Endothelial cell of umbilical vein (primary cell): ENCODE results near the gene FOXD3. TPM values are rescaled to one million over a fixed set of nuclear protein-coding genes. Genes with fewer than 3 reads are reported as not detected.

Experiments
- BruUV-seq: library from RNA; stranded (reverse); fragments of 400-500 nt; replicated peaks from 2 replicates; lab custom pipeline; 2021; lab: Mats Ljungman, UMichigan
- CTCF ChIA-PET: fragments of 300-600, 350-600 bp; sonication (Branson Sonifier 250); formaldehyde crosslinking; loops from one replicate; lab custom pipeline; 2021; ENCODE audit warnings: antibody characterized with exemption, inconsistent platforms; lab: Charles Lee
- POLR2A ChIA-PET: fragments of 300-600, 350-600 bp; sonication (Branson Sonifier 250); formaldehyde crosslinking; loops from one replicate; lab custom pipeline; 2021; ENCODE audit warnings: antibody characterized with exemption, inconsistent platforms; lab: Charles Lee
- DNase-seq: peaks from one replicate; pipeline ENCODE4 v3.0.0-alpha.2; 2011; ENCODE audit warnings: low read depth, low spot score
- FAIRE-seq: peaks from 2 replicates; lab custom pipeline; 2011; peaks lifted over from hg19 to GRCh38; lab: Jason Lieb, UNC
- H2AFZ ChIP-seq: 2 replicates; pipeline ENCODE4 v1.6.0; 2012; ENCODE audit warnings: low read depth, low read length, control low read depth, inconsistent platforms
- H3K27ac ChIP-seq: 2 replicates; pipeline ENCODE4 v1.5.1; 2011; ENCODE audit warnings: low read depth, mild to moderate bottlenecking, control low read depth, low read length, moderate library complexity; ENCODE audit not compliant: insufficient read depth
- H3K27me3 ChIP-seq, 2 experiments: 2 replicates each; pipeline versions ENCODE4 v1.6.0 to v1.6.1; 2011; ENCODE audit warnings: low read length in 2 of 2, mixed read lengths in 1 of 2; ENCODE audit not compliant: control insufficient read depth in 2 of 2, insufficient read depth in 2 of 2
- H3K36me3 ChIP-seq, 2 experiments: 2 replicates in 1 of 2; 3 replicates in 1 of 2; pipeline ENCODE4 v1.5.1; 2011; ENCODE audit warnings: low read length in 2 of 2, mild to moderate bottlenecking in 1 of 2, moderate library complexity in 1 of 2; ENCODE audit not compliant: control insufficient read depth in 2 of 2, insufficient read depth in 2 of 2; ENCODE audit errors: extremely low read depth in 1 of 2
- H3K4me1 ChIP-seq: 3 replicates; pipeline ENCODE4 v1.5.1; 2011; ENCODE audit warnings: mild to moderate bottlenecking, low read length; ENCODE audit not compliant: control insufficient read depth, insufficient read depth; ENCODE audit errors: extremely low read depth
- H3K4me2 ChIP-seq: 2 replicates; pipeline ENCODE4 v1.6.1; 2011; ENCODE audit warnings: low read length, control low read depth, mixed read lengths; ENCODE audit not compliant: insufficient read depth
- H3K4me3 ChIP-seq, 3 experiments: fragments of 200-600 bp in 1 of 3; sonication (generic), shearing (Covaris generic) in 1 of 3; replicated peaks in 1 of 3; 2 replicates each; pipeline ENCODE4 v1.5.1; 2011 to 2016; ENCODE audit warnings: control low read depth in 3 of 3, low read length in 3 of 3, mild to moderate bottlenecking in 2 of 3, inconsistent platforms in 1 of 3, low read depth in 1 of 3, moderate library complexity in 1 of 3; ENCODE audit not compliant: insufficient read depth in 1 of 3
- H3K79me2 ChIP-seq: 2 replicates; pipeline ENCODE4 v1.6.0; 2012; ENCODE audit warnings: low read length, inconsistent platforms; ENCODE audit not compliant: control insufficient read depth, insufficient read depth
- H3K9ac ChIP-seq: replicated peaks from 2 replicates; pipeline ENCODE3; 2011; ENCODE audit warnings: low read length, control low read depth; ENCODE audit not compliant: insufficient read depth; ENCODE audit errors: extremely low read depth
- H3K9me1 ChIP-seq: replicated peaks from 3 replicates; pipeline ENCODE4 v1.6.0; 2011; ENCODE audit warnings: mild to moderate bottlenecking, low read length; ENCODE audit not compliant: control insufficient read depth, insufficient read depth; ENCODE audit errors: extremely low read depth
- H3K9me3 ChIP-seq: replicated peaks from 2 replicates; pipeline ENCODE4 v1.5.1; 2012; ENCODE audit warnings: low read length, inconsistent platforms; ENCODE audit not compliant: control insufficient read depth, insufficient read depth
- H4K20me1 ChIP-seq: replicated peaks from 2 replicates; pipeline ENCODE3; 2011; ENCODE audit warnings: mild to moderate bottlenecking, low read length; ENCODE audit not compliant: control insufficient read depth, insufficient read depth; ENCODE audit errors: extremely low read depth
- EZH2 ChIP-seq: IDR thresholded peaks from 2 replicates; pipeline ENCODE4 v1.6.1; 2012; ENCODE audit warnings: borderline replicate concordance, low read depth, mild to moderate bottlenecking, moderate library complexity, low read length, inconsistent platforms; ENCODE audit not compliant: severe bottlenecking
- FOS ChIP-seq: IDR thresholded peaks from 2 replicates; pipeline ENCODE4 v1.6.1; 2011; ENCODE audit warnings: mild to moderate bottlenecking, low read length, moderate library complexity, borderline replicate concordance; ENCODE audit not compliant: insufficient read depth
- GATA2 ChIP-seq: IDR thresholded peaks from 2 replicates; pipeline ENCODE4 v1.7.0; 2011; ENCODE audit warnings: low read depth, mild to moderate bottlenecking, moderate library complexity, mixed read lengths, low read length; ENCODE audit not compliant: insufficient read length, insufficient read depth
- JUN ChIP-seq: IDR thresholded peaks from 2 replicates; pipeline ENCODE4 v1.6.1; 2011; ENCODE audit warnings: borderline replicate concordance, low read depth; ENCODE audit not compliant: insufficient read length, insufficient read depth
- MYC ChIP-seq: IDR thresholded peaks from one replicate; pipeline ENCODE4 v1.6.1; 2011; ENCODE audit warnings: mild to moderate bottlenecking, low read depth, low read length
- POLR2A ChIP-seq: IDR thresholded peaks from 2 replicates; pipeline ENCODE4 v1.6.1; 2012; ENCODE audit warnings: low read depth, mild to moderate bottlenecking, control low read depth, low read length
- POLR2AphosphoS5 ChIP-seq: IDR thresholded peaks from 2 replicates; pipeline ENCODE4 v1.6.1; 2012; ENCODE audit warnings: low read depth, mild to moderate bottlenecking, control low read depth, low read length, moderate library complexity; ENCODE audit not compliant: insufficient read depth
- dilution Hi-C: fragments of 300-500 bp; cut with MboI; formaldehyde crosslinking; loops from one replicate; pipeline ENCODE4 v1.15.0; 2019; ENCODE audit warnings: low sequenced_read_pairs; ENCODE audit not compliant: extremely low pct_ligation_motif_present
- intact Hi-C: fragments of 100-400 bp; cut with micrococcal nuclease; formaldehyde crosslinking; loops from one replicate; pipeline ENCODE4 v1.10.0; 2022
- polyA plus RNA-seq, 4 experiments: library from polyadenylated mRNA; depleted of rRNA in 3 of 4; stranded (reverse) in 3 of 4; unstranded in 1 of 4; fragments of >200 nt; gene quantifications; 2 replicates each; pipeline versions ENCODE4 v1.2.1 to v1.2.3, GENCODE V29; 2011 to 2012; ENCODE audit warnings: missing spikeins in 1 of 4
- total RNA-seq: library from RNA; stranded (reverse); gene quantifications from 2 replicates; pipeline ENCODE4 v1.2.3, GENCODE V29; 2021
- TF ChIP-seq, protein P1 (sequence below): IDR thresholded peaks from 2 replicates; pipeline ENCODE4 v1.6.1; 2011; ENCODE audit not compliant: insufficient read depth, insufficient read length
- TF ChIP-seq, protein P2 (sequence below), 2 donors: IDR thresholded peaks; 1 replicate in 1 of 2; 2 replicates in 1 of 2; pipeline ENCODE4 v1.5.1; 2011; ENCODE audit warnings: low read length in 2 of 2, mild to moderate bottlenecking in 2 of 2, moderate library complexity in 2 of 2, control low read depth in 1 of 2, inconsistent platforms in 1 of 2, low read depth in 1 of 2; ENCODE audit not compliant: insufficient read depth in 1 of 2; ENCODE audit errors: extremely low read depth in 1 of 2

FOXD3 gene
- total and polyA plus RNA-seq, 2 donors (not counting 3 experiments of a cell fraction or from before 2014, with no cell fraction given) = not detected

DNA sequence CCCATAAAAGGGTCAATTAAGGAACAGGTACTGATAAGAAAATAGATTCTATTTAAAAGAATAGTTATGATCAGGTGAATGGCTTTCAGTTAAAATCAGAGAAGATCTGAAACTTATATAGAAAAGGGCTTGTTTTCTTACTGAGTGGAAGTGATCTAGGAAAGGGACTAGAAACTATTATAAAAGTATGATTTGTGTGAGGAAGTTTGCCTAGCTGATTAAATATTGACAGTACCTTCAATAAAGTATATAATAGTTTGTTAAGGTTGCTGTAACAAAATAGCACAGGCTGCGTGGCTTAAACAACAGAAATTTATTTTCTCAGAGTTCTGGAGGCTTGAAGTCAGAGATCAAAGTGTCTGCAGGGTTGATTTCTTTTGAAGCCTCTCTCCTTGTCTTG lies 39.7 kb downstream of the FOXD3 start:
- no peaks in the 10 kb centered on the region for H3K79me2 ChIP-seq
- FAIRE-seq = no peak
- no peaks in the 10 kb centered on the region for H4K20me1 ChIP-seq
- H3K9me3 ChIP-seq = no peaks in the 10 kb centered on the region
- no peak overlapping the region for H3K4me2 ChIP-seq
- no peak overlapping the region for H3K4me3 ChIP-seq
- no peaks in the 10 kb centered on the region for H3K36me3 ChIP-seq
- DNase-seq = no peak
- no peak overlapping the region for H3K9ac ChIP-seq
- CTCF ChIA-PET = no interaction called here
- dilution Hi-C loops (no loop called here), intact Hi-C loops (no loop called here)
- H3K9me1 ChIP-seq = peaks cover 3% of the 10 kb centered on the region
- H3K27ac ChIP-seq = no peak overlapping the region
- peaks cover 8% of the 10 kb centered on the region for H3K4me1 ChIP-seq
- H3K27me3 ChIP-seq = peaks cover 2 to 3% of the 10 kb centered on the region in 2 experiments
- POLR2A ChIA-PET = no interaction called here
- TF ChIP-seq JUN (no peak), GATA2 (no peak), POLR2A (no peak), FOS (no peak), MYC (no peak), POLR2AphosphoS5 (no peak), EZH2 (no peak)
- TF ChIP-seq, protein P1, sequence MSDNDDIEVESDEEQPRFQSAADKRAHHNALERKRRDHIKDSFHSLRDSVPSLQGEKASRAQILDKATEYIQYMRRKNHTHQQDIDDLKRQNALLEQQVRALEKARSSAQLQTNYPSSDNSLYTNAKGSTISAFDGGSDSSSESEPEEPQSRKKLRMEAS = no peak
- TF ChIP-seq, protein P2, sequence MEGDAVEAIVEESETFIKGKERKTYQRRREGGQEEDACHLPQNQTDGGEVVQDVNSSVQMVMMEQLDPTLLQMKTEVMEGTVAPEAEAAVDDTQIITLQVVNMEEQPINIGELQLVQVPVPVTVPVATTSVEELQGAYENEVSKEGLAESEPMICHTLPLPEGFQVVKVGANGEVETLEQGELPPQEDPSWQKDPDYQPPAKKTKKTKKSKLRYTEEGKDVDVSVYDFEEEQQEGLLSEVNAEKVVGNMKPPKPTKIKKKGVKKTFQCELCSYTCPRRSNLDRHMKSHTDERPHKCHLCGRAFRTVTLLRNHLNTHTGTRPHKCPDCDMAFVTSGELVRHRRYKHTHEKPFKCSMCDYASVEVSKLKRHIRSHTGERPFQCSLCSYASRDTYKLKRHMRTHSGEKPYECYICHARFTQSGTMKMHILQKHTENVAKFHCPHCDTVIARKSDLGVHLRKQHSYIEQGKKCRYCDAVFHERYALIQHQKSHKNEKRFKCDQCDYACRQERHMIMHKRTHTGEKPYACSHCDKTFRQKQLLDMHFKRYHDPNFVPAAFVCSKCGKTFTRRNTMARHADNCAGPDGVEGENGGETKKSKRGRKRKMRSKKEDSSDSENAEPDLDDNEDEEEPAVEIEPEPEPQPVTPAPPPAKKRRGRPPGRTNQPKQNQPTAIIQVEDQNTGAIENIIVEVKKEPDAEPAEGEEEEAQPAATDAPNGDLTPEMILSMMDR (IDR thresholded peaks at IDR 0.05; ENCODE audit: extremely low read depth in 1 of 2, insufficient read depth in 1 of 2, low read depth in 1 of 2, low read length in 2 of 2) = no peak
- no peak overlapping the region for H2AFZ ChIP-seq
- no TSS peak for BruUV-seq
